Posterior cingulate gyrus (tissue), 11 donors: ENCODE measurements around the gene AMIGO1.
A peak's percentile ranks its signal among the peaks of the same experiment; 100 is the strongest.

Source experiments
- DNase-seq, 10 donors: peaks; one replicate each; pipeline versions ENCODE4 v3.0.0 to v3.0.0-alpha.2; 2020 to 2021; ENCODE audit warnings: mixed read lengths in 3 of 10
- intact Hi-C: fragments of 100-400 bp; cut with DNase I; formaldehyde crosslinking; loops from one replicate; pipeline ENCODE4 v1.15.1; 2023

The AMIGO1 gene

GRCh38 chr1:109535481-109535880 is 26.0 kb upstream of the AMIGO1 start:
- intact Hi-C loops, result loop anchor here (10.0 kb wide), 1 partner anchor 271 kb away; no protein-coding TSS in a partner anchor
- DNase-seq, result no peak

DNA sequence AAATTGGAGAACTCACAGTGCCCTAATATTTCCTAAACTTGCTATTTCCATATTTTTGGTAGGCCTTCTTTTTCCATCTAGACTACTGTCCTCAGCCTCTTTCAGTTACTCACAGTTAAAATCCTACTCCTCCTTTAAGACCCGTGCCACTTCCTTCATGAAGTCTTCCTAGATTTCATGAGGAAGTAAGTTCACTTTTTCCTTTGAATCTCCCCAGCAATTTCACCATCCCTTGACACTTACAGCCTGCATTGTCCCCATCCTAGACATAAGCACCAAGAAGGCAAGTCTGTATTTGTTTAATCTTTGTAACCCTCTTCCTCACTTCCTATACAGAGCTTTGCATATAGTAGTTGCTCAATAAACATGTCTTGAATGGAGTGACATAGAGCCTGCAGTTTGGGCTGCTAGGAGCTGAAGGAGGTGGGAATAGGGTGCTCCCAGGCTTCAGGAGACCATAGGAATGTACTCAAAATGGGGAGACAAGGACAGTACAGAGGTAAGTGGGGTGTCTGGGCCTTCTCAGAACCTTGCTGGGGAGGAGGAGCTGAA is 24.9 kb upstream of the AMIGO1 start:
- no peak for DNase-seq
- intact Hi-C loops, result loop anchor here (10.0 kb wide), 1 partner anchor 270 kb away; no protein-coding TSS in a partner anchor

DNA sequence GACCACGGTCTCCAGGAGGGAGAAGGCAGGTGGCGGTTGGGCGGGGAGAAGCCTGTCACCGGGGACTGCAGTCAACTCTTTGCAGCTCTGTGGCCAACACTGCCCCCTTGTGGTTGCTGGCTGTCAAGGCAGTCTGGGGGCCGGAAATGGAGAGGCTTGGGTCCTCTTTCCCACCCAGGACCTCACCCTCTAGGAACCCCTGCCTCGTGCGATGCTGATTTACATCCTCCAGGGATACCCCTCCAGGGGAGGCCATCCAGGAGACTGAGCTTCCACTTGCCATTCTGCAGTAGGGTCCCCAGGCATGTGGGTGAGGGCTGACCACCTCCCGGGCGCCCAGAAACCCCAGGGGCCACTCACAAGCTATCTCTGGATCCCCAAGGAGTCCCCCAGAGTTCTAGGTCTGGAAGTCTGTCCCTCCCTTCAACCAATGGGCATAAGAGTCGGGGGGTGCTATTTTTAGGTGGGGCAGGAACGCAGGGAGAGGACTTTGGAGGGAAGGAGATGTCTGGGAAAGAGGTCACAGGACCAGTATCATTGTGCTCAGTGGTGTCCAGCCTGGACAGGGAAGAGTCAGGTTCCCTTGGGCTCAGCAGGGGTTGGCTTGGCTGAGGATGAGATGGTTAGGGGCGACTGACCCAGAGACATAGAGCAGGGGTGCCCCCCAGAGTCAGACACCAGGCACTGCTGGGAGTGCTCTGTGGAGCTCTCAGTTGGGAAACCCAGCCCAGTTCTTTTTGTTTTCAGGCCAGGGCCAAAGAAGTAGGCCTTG is 23.0 kb upstream of the AMIGO1 start:
- intact Hi-C loops, result loop anchor here (2.0 to 10.0 kb wide), 3 partner anchors 42 to 268 kb away; partner anchors contain the start of gene PSMA5
- DNase-seq, result peak; percentile 78 to 98 (median 90)

GRCh38 chr1:109531826-109532364 is 22.4 kb upstream of the AMIGO1 start:
- DNase-seq, result peak in 1 of 10 donors; percentile 86
- intact Hi-C loops, result loop anchor here (2.0 to 10.0 kb wide), 3 partner anchors 41 to 267 kb away; partner anchors contain the start of gene PSMA5

GRCh38 chr1:109531380-109531779 is 21.9 kb upstream of the AMIGO1 start:
- intact Hi-C loops, result loop anchor here (10.0 kb wide), 1 partner anchor 267 kb away; no protein-coding TSS in a partner anchor
- DNase-seq, result no peak

GRCh38 chr1:109530457-109531087 is 21.0 kb upstream of the AMIGO1 start:
- intact Hi-C loops, result loop anchor here (10.0 kb wide), 1 partner anchor 266 kb away; no protein-coding TSS in a partner anchor
- peak in 4 of 10 donors; percentile 58 to 91 (median 82) for DNase-seq

- intact Hi-C loops, result loop anchor here (10.0 kb wide), 1 partner anchor 265 kb away; no protein-coding TSS in a partner anchor
- peak in 1 of 10 donors; percentile 40 for DNase-seq
Measured at GRCh38 chr1:109529881-109530456, 20.4 kb upstream of the AMIGO1 start.

DNA sequence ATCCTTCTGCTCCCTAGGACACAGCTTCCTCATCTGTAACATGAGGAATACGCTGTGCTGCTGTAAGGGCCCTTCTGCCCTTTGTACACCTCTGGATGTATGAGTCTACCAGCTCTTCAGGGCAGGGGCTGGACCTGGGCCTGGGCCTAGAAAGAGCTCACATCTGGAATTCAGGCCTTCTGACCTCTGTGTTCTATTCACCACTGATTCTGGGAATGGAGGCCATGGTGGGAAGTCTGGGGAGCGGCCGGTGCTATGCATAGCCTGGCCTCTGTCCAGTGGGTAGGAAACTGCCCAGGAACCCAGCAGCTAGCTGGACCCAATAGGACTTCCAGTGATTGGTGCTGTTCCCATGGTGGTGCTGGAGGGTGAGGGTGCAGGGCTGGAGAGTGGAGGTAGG is 19.2 kb upstream of the AMIGO1 start:
- intact Hi-C loops, result no loop called here

GRCh38 chr1:109527846-109528695 is 18.5 kb upstream of the AMIGO1 start:
- DNase-seq, result no peak
- intact Hi-C loops, result no loop called here

More for the DNA sequence above, 19.2 kb upstream of the AMIGO1 start:
- DNase-seq, result no peak

GRCh38 chr1:109527098-109527811 is 17.7 kb upstream of the AMIGO1 start:
- intact Hi-C loops, result no loop called here
- DNase-seq, result peak in 1 of 10 donors; percentile 43

DNA sequence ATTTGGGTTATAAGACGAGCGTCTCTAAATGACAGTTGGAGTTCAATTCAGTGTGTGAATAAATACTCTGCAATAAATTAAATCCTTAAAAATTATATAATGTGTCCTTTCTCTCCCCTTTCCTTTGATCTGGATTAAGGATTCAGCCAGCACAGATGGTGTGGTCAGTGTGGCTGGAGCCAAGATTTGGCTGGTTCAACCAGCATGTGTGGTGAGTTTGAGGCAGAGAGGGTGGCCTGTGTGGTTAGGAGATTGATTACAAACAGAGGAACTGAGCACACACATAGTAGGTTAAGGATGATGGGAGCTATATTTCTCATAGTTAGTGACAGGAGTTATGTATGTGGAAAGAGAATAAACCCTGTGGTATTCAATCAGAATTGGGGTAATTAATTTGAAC is 14.2 kb upstream of the AMIGO1 start:
- DNase-seq, result no peak
- intact Hi-C loops, result no loop called here

DNA sequence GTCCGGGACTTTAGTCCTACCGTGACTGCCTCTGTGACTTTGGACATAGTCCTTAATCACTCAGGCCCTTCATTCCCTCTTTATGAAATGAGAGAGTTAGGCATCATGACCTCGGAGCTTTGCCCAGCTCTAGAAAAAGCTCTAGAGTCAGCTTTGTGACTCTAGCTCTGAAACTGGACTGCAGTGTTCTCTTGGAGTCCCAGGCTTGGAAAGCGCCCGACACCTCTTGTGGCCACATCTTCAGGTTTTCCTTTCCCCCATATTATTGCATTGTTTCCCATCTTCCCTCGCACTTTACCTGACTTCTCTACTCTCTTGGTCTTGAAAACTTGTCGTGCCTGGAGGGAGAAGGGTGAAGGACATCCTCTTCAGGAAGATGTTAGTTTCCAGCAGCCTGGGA is 12.5 kb upstream of the AMIGO1 start:
- DNase-seq, result no peak
- intact Hi-C loops, result no loop called here

GRCh38 chr1:109521002-109521951 is 11.8 kb upstream of the AMIGO1 start:
- peak in 1 of 10 donors; percentile 60 for DNase-seq
- intact Hi-C loops, result no loop called here

DNA sequence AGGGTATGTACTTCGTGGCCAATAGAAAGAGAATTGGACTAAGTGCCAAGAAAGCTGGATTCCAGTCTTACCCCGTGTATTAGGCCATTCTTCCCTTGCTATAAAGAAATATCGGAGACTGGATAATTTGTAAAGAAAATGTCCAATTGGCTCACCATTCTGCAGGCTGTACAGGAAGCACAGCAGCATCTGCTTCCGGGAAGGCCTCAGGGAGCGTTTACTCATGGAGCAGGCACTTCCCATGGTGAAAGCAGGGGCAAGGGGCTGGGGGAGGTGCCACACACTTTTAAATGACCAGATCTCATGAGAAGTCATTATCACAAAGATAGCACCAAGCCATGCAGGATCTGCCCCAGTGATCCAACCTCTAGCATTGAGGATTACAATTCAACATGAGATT is 7.8 kb upstream of the AMIGO1 start:
- intact Hi-C loops, result no loop called here
- no peak for DNase-seq

DNA sequence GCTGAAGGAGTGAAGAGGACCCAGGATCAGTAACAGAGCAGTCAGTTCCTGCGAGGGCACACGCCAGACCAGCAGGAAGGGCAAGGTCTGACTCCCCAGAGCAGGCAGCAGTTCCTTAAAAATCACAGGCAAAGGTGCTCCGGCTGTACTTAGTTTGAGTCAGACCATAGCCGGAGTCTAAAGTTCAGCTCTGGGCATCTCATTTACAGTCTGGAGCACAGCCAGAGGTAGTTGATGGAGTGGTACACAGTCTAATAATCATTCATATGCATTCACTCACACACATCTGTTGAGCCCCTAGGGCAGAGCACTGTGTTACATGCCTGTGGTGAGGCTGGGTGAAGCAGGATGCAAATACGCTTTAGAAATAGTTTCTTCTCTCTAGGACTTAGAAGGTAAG is 7.3 kb upstream of the AMIGO1 start:
- no peak for DNase-seq
- intact Hi-C loops, result no loop called here

DNA sequence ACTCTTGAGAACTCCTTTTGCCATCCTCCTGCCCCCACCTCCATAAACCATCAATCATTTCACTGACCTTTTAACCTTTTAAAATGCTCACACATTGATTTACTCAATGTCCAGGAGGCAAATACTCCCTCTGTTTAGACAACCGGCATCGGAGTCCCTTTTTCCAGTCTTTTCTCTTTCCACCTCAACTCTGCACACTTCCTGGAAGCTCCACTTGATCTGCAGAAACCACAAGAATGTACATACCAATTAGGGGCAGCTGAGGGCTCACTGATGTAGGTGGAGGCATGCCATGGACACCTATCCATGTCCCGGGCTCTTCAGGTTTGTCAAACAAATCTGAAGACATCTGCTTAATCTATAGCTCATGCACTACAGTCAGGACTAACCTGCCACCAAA is 5.3 kb upstream of the AMIGO1 start:
- no peak for DNase-seq
- intact Hi-C loops, result no loop called here

- DNase-seq, result no peak
- intact Hi-C loops, result no loop called here
Measured at GRCh38 chr1:109513110-109513710, 3.7 kb upstream of the AMIGO1 start.

- no peak for DNase-seq
- intact Hi-C loops, result no loop called here
Measured at GRCh38 chr1:109508873-109509175, 703 bp downstream of the AMIGO1 start.
